ENCODE results near the gene PREX1.

DNA sequence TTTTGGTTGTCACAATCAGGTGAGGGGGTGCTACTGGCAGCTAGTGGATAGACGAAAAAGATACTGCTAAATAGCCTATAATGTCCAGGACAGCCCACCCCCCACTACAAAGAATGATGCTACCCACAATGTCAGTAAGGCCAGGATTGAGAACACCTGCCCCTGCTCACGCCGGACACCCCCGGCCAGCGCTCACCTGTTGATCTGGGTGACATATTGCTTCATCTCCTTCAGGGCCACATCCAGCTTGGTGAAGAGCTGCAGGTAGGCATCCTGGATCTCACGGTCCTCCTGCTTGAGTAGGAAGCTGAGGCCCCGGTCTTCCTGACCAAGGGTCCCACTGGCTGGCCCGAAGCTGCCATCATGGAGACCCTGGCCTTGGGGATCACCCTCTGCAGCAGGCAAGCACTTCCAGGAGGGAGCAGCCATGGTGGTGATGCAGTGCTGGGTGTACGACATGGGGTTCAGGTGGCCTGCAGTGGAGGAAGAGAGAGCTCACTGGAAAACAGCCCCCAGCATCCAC, 178.6 kb downstream of the PREX1 start:
- TF ChIP-seq, protein P1, sequence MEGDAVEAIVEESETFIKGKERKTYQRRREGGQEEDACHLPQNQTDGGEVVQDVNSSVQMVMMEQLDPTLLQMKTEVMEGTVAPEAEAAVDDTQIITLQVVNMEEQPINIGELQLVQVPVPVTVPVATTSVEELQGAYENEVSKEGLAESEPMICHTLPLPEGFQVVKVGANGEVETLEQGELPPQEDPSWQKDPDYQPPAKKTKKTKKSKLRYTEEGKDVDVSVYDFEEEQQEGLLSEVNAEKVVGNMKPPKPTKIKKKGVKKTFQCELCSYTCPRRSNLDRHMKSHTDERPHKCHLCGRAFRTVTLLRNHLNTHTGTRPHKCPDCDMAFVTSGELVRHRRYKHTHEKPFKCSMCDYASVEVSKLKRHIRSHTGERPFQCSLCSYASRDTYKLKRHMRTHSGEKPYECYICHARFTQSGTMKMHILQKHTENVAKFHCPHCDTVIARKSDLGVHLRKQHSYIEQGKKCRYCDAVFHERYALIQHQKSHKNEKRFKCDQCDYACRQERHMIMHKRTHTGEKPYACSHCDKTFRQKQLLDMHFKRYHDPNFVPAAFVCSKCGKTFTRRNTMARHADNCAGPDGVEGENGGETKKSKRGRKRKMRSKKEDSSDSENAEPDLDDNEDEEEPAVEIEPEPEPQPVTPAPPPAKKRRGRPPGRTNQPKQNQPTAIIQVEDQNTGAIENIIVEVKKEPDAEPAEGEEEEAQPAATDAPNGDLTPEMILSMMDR (IDR thresholded peaks at IDR 0.05) = no peak
- no peak for TF ChIP-seq POLR2A (IDR thresholded peaks at IDR 0.05)
- no peak for TF ChIP-seq EP300 (IDR thresholded peaks at IDR 0.05)

Measured in ovary (tissue), 3 donors.